Effector memory CD4-positive, alpha-beta T cell (primary cell): ENCODE measurements around the gene IRF2.

ENCODE experiments used
- DNase-seq, 3 donors: peaks; one replicate each; pipeline ENCODE4 v3.0.0-alpha.2; 2020
- H3K27ac ChIP-seq: 2 replicates; pipeline ENCODE4 v1.7.0; 2013; ENCODE audit warnings: mild to moderate bottlenecking, low read length, moderate library complexity; ENCODE audit not compliant: insufficient read depth, poor library complexity, severe bottlenecking
- H3K27me3 ChIP-seq: replicated peaks from 2 replicates; pipeline ENCODE4 v1.7.0; 2013; ENCODE audit warnings: mild to moderate bottlenecking, low read length; ENCODE audit not compliant: insufficient read depth, control insufficient read depth, poor library complexity, severe bottlenecking
- H3K36me3 ChIP-seq: 2 replicates; pipeline ENCODE4 v1.7.0; 2013; ENCODE audit warnings: mild to moderate bottlenecking, low read length, moderate library complexity; ENCODE audit not compliant: control insufficient read depth, insufficient read depth
- H3K4me1 ChIP-seq: 2 replicates; pipeline ENCODE4 v1.7.0; 2013; ENCODE audit warnings: low read length, mild to moderate bottlenecking; ENCODE audit not compliant: control insufficient read depth, insufficient read depth, poor library complexity, severe bottlenecking
- H3K4me3 ChIP-seq: 2 replicates; pipeline ENCODE4 v1.7.0; 2013; ENCODE audit warnings: low read length, low read depth, mild to moderate bottlenecking; ENCODE audit not compliant: insufficient read depth, poor library complexity, severe bottlenecking
- H3K9me3 ChIP-seq: 2 replicates; pipeline ENCODE4 v1.7.0; 2013; ENCODE audit warnings: mild to moderate bottlenecking, low read length, moderate library complexity; ENCODE audit not compliant: control insufficient read depth

The IRF2 gene

DNA sequence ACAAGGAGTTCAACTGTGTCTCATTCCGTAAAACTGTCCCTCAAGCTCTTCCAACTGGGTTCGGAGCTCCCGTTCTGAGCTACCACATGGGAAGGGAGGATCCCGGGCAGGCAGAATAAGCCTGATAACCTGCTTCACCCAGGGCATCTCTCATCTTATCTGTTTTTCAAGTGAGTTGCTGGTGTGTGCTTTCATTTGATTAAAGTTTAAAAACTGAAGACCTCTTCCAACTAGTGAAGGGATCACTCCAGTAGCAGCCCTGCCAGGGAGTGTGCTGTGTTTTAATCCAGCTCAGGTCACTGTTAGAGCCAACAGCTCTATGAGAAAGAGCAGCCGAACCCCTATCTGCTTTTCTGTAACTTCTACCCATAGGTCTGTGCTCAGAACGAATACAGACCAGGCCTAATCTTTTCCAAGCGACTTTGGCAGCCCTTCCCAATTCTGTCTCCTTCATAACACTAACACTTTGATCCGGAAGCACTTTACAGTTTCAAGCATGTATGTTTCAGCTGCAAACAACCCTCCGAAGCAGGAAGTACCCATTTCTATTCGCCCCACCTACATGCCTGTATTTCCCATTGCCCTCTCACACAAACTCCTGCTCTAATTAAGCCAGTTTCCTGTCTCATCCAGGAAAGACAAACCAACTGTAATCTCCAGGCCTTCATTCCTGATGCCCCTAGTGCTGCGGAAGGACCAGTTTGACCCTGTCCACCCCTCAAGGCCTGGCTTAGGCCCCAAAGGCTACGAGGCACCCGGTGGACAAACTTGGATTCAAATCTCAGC is 60.9 kb downstream of the IRF2 start:
- Histone ChIP-seq H3K36me3 (peaks cover 17% of the 10 kb centered on the region), H3K9me3 (no peaks in the 10 kb centered on the region), H3K27ac (peak overlapping the region; percentile 11), H3K27me3 (no peaks in the 10 kb centered on the region), H3K4me3 (no peak overlapping the region), H3K4me1 (peaks cover 36% of the 10 kb centered on the region)
- no peak for DNase-seq

- Histone ChIP-seq H3K4me3 (no peak overlapping the region), H3K27me3 (no peaks in the 10 kb centered on the region), H3K27ac (no peak overlapping the region), H3K36me3 (peaks cover 36% of the 10 kb centered on the region), H3K4me1 (peaks cover 24% of the 10 kb centered on the region), H3K9me3 (no peaks in the 10 kb centered on the region)
- DNase-seq: no peak
These were observed 63.6 kb downstream of the IRF2 start for GRCh38 chr4:184410748-184411147.

GRCh38 chr4:184409911-184410692 is 64.2 kb downstream of the IRF2 start:
- Histone ChIP-seq H3K4me1 (peaks cover 24% of the 10 kb centered on the region), H3K4me3 (no peak overlapping the region), H3K27me3 (no peaks in the 10 kb centered on the region), H3K36me3 (peaks cover 35% of the 10 kb centered on the region), H3K27ac (peak overlapping the region; percentile 47), H3K9me3 (no peaks in the 10 kb centered on the region)
- DNase-seq: peak in 2 of 3 donors; percentile 30 to 38

DNA sequence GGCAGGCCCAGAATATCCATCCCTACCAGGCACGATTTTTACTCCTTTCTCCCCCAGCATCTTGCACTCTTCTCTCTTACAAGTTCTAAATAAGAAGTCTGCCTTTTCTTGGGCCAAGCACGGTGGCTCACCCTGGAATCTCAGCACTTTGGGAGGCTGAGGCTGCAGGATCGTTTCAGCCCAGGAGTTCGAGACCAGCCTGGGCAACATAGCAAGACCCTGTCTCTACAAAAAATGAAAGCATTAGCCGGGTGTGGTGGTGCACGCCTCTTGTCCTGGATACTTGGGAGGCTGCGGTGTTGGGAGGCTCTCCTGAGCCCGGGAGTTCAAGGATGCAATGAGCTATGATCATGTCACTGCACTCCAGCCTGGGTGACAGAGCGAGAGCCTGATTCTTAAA is 64.8 kb downstream of the IRF2 start:
- Histone ChIP-seq H3K36me3 (peaks cover 40% of the 10 kb centered on the region), H3K27ac (peak overlapping the region; percentile 47), H3K4me3 (no peak overlapping the region), H3K27me3 (no peaks in the 10 kb centered on the region), H3K4me1 (peaks cover 24% of the 10 kb centered on the region), H3K9me3 (no peaks in the 10 kb centered on the region)
- no peak for DNase-seq

GRCh38 chr4:184408684-184409081 is 65.7 kb downstream of the IRF2 start:
- no peak for DNase-seq
- Histone ChIP-seq H3K4me1 (peaks cover 20% of the 10 kb centered on the region), H3K36me3 (peaks cover 41% of the 10 kb centered on the region), H3K27me3 (no peaks in the 10 kb centered on the region), H3K9me3 (no peaks in the 10 kb centered on the region), H3K4me3 (no peak overlapping the region), H3K27ac (no peak overlapping the region)

GRCh38 chr4:184408021-184408683 is 66.2 kb downstream of the IRF2 start:
- DNase-seq: no peak
- Histone ChIP-seq H3K4me1 (peaks cover 19% of the 10 kb centered on the region), H3K36me3 (peaks cover 43% of the 10 kb centered on the region), H3K27ac (peak overlapping the region; percentile 4), H3K9me3 (no peaks in the 10 kb centered on the region), H3K27me3 (no peaks in the 10 kb centered on the region), H3K4me3 (no peak overlapping the region)

DNA sequence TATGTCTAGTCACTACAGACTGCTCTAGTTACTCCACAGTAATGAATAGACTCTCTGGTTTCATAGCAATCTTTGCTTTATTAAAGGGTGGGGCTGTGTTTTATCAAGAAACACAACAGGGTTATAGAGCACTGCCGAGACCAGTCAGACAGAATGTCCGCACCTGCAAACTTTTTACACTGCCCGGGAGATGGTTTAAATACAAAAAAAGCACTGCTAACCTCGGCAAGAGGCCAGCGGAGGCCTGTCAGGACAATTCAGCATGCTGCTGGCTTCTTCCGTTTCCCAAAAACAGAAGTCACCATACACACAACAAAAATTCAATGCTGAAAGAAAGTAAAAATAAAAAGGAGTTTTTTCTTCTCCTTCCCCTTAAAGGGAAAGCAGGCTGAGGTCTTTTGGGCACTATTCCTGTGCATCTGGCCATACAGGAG is 67.4 kb downstream of the IRF2 start:
- H3K27ac ChIP-seq: no peak overlapping the region
- no peak overlapping the region for H3K4me3 ChIP-seq
- no peaks in the 10 kb centered on the region for H3K9me3 ChIP-seq
- H3K36me3 ChIP-seq: peaks cover 55% of the 10 kb centered on the region
- no peaks in the 10 kb centered on the region for H3K27me3 ChIP-seq
- DNase-seq: no peak
- H3K4me1 ChIP-seq: peaks cover 19% of the 10 kb centered on the region

GRCh38 chr4:184404047-184404446 is 70.3 kb downstream of the IRF2 start:
- H3K4me3 ChIP-seq: no peak overlapping the region
- H3K27me3 ChIP-seq: no peaks in the 10 kb centered on the region
- no peak overlapping the region for H3K27ac ChIP-seq
- peaks cover 5% of the 10 kb centered on the region for H3K4me1 ChIP-seq
- no peaks in the 10 kb centered on the region for H3K9me3 ChIP-seq
- no peak for DNase-seq
- H3K36me3 ChIP-seq: peaks cover 70% of the 10 kb centered on the region

DNA sequence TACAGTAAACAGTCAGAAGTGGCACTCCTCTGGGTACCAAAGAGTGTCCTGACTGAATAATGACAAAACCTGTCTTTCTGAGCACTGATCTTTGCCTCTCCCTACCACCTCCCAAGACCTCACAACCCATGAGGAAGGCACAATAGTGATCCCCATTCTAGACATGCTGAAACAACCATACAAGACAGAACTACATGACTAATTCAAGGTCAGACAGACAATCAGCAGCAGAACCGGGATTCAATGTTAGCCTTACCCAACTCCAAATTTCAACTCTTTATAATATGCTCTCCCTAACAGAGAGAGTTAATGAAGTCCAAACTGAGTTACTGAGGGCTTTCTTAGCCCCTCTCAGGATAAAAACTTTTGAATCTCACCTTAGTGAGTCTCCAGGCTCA is 71.0 kb downstream of the IRF2 start:
- Histone ChIP-seq H3K27ac (no peak overlapping the region), H3K4me3 (no peak overlapping the region), H3K36me3 (peaks cover 68% of the 10 kb centered on the region), H3K9me3 (no peaks in the 10 kb centered on the region), H3K4me1 (no peaks in the 10 kb centered on the region), H3K27me3 (no peaks in the 10 kb centered on the region)
- no peak for DNase-seq
